HG03469 (cell line): ENCODE measurements around the gene GUCY1B1.
A peak's percentile ranks its signal among the peaks of the same experiment; 100 is the strongest.
"Not testable (repeated sequence)": the region's sequence is repeated elsewhere in the genome, so short reads cannot be mapped to it uniquely, and the experiment has no call there.

Experiments
- ATAC-seq: cut with Tn5 transposase; IDR thresholded peaks from one replicate; pipeline ENCODE4 v1.9.1; 2021; ENCODE audit warnings: mild to moderate bottlenecking, moderate library complexity, moderate number of reproducible peaks; ENCODE audit not compliant: unreplicated experiment

Gene GUCY1B1

DNA sequence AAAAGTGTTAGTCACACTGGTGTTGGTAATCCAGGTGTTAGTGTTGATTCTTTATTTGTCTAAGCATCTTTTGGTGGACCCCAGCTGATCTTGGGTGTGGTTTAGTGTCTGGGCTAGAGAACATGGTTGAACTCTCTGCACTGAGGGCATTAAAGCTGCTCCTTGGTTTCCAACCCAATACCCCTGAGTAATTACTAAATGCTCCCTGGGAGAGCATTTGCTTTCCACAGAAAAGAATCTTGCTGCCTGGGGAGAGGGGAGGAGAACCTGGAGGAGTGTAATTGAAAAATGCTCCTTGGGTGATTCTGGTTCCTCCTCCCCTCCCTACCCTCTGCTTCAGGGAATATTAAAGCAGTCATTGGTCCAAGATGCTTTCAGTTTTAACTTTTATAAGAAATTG is 3.1 kb downstream of the GUCY1B1 start:
- no peak for ATAC-seq

DNA sequence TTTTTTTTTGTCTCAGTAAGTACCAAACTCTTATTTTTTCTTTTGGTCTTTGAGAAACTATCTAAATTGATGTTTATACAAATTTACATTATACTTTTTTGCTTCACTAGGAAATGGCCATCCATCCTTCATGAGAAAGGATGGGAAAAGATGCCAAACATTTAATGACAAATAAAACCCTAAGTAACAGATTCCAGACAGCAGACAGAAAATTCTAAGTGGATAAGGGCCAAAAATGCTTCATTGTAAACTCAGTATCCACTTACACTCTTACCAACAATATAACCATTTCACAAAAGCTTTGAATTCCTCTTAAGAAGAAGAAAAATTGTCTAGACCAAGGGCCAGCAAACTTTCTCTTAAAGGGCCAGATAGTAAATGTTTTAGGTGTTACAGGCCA is 3.5 kb downstream of the GUCY1B1 start:
- no peak for ATAC-seq

DNA sequence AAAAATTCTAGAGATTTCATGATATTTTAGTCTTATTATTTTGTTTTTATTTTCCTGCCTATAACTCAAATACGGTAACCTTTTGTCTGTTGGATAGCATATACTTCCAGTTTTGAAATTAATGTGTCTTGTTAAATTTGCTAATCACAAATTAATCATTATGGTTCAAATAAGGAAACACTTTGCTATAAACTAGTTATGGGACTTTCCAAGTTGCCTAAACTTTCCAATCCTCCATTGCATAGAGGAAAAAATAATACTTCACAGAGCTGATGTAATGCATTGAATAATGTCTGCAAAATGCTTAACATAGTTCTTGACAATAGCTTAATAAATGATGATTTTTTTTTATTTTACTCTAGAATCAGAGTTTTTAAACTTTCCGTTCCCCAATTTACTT is 4.7 kb downstream of the GUCY1B1 start:
- no peak for ATAC-seq

DNA sequence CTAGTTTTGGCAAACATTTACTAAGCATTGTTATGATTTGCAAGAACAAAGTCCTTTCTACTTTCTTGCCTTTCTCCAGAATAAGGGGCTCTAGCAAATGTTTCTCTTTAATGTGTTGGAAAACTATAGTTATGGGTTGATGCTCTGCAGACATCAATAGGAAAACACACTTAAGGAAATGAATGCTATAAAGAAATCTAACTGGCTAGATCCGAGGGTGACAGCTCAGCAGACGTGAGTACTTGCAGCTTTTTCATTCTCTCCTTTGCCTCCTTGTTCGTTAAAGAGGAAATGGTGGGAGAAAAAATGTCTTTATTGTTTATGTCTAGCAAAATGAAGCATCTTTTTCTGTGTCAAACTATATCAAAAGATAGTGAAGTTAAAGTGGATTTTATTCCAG is 6.3 kb downstream of the GUCY1B1 start:
- ATAC-seq = no peak

DNA sequence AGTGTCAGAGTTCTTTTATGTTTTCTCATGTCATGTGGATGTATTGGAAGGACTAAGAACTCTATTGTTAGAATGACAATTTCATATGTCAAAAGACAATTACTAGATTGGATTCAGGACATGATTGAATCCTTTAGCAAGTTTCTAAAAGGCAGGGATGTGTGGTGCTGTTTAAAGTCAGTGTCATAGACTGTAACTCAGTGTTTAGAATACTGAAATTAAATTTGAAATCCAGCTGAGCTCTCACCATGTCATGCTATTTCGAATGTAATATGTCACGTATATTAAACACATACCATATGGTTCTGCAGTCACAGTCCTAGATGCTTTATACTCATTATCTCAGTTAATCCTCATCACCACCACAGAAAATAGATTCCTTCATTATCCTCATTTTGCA is 7.8 kb downstream of the GUCY1B1 start:
- no peak for ATAC-seq

DNA sequence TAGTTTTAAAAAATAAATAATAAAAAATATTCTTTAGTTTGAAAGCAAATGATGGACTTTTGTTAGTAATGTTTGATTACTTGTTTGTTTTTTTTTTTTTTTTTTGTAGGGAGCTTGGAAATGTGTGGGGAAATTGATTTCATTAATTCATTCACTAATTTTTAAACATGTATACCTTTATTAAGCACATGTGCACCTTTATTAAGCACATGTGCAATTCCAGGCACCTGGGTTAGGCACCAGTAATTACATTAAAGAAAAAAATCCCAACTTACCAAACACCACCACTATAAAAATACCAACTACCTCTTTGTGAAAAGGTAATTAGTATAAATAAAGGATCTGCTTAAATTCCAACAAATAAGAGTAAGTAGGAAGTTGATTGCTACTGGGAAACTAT is 9.5 kb downstream of the GUCY1B1 start:
- ATAC-seq = no peak

DNA sequence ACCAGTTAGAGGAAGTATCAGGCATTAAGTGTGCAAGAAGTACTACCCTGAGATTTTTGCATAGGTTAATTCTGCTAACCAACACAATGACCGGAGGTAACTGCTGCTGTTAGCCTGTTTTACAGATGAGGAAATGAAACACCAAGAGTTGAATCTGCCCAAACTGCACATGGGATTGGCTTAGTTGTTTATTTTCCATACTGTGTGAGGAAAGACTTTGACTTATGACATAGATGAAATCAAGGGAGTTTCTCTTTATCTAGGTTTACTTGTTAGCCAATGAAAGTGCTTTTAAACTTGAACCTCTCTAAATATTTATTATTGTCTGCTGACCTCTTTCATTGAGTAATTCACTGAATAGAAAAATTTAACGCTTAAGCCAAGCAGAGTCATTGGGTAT is 10.3 kb downstream of the GUCY1B1 start:
- no peak for ATAC-seq

DNA sequence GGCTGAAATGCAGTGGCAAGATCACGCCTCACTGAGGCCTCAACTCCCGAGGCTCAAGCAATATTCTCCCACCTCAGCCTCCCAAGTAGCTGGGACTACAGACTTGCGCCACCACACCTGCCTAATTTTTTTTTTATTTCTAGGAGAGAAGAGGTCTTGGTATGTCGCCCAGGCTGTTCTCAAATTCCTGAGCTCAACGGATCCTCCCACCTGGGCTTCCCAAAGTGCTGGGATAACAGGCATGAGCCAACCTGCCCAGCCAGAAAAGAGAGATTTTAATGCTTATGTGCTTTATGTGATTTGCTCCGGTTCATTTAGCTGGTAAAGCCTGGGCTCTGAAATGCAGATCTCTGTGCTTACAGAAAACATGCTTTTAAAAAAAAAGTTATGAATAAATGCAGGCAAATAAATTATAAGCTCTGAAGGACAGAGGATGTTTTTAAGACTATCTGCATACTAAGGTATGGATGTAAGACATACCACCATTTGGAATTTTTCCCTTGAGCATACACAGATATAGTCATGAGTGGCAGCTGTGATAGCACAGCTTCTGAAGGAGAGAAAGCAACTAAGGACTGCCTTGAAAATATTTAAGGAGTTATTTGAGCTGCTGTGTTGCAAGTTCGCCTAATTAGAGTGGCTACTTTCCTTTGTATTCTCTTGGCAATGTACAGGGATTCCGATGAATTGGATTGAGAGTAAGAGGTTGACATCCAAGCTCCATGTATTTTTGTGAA is 13.8 kb downstream of the GUCY1B1 start:
- ATAC-seq = no peak

DNA sequence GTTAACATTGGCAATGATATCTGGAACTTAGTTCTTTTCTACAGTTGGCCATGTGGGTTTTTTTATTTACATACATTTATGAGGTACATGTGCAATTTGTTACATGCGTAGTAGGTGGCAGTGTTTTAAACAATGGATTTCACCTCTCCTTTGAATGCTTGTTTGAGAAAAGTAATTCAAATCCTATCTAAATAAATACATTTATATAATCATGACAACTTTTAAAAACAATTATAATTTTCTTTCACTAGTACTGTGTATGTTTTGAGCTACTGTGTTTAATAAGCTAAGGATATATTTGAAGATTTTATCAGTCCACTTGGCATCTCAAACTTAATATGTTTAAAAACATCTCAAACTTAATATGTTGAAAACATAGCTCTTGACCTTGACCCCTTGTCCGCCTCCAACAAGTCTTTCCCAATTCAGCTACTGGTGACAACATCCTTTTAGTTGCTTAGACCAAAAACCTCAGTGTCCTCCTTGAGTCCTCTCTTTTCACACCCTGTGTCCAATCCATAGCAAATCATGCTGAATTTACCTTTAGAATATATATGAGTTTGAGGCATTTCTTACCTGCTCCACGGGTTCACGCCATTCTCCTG is 14.5 kb downstream of the GUCY1B1 start:
- ATAC-seq = no peak

DNA sequence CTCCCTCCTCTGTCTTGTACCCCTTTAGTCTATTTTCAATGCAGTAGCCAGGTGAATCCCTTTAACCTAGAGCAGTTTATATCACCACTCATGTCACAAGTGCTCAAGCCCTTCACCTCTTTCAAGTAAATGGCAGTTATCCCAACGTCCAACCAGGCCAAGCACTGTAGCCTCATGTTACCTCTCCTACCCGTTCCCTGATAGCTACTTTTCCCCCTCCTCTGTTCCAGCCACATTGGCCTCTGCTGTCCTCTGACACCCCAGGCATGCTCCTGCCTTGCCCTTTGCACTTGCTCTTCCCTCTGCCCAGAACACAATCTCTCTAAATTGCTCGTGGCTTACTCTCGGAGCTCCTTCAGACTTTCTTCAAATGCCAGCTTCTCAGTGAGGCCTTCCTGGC is 15.2 kb downstream of the GUCY1B1 start:
- no peak for ATAC-seq

DNA sequence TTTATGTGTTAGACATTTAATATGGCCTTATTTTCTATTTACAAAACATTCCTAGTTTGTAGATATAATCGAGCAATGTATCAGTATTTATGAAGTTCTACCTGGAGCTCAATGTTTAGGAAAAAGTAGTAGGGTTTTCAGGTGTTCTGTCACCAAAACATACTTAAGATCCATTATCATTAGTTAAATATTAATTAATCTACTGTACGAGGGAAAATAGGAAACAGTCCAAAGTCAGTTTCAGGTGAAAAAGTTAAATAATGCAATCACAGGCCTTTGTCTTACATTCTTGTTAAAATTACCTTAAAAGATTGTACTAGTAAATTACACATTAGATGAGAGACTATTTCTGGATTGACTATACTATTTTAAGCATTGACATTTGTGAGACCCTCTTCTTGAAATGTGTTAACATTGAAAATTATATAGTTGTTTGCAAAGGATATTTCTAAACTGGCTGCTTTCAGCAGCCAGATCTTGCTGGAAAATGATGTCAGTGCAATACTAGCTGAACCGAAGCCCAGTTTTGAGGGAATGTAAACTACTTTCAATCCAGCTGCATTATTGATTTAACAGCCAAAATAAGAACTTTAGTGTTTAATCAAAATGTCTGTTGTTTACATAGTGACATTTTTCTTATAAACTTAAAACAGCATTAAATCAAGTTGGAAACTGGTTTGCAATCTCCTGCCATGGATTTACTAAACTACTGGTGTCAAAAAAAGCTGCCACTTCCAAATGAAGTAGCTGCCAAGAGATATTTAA is 19.3 kb downstream of the GUCY1B1 start:
- no peak for ATAC-seq

DNA sequence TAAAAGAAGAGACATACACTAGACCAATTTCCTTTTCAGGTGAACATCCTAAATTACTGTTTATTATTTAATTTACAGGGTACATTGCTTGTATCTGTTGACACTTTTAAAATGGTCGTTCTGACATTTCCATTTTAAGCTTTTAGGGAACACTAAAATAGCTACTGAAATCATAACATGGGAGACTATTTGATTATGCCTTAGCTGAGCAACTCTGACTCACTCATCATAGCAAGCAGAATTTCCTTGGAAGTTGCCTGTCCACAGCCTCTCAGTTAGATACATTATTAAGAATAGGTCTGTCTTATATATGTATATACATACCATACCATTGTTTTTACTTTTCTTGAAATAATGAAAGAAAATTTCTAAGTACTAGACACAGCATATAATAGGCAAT is 22.0 kb downstream of the GUCY1B1 start:
- ATAC-seq = no peak

DNA sequence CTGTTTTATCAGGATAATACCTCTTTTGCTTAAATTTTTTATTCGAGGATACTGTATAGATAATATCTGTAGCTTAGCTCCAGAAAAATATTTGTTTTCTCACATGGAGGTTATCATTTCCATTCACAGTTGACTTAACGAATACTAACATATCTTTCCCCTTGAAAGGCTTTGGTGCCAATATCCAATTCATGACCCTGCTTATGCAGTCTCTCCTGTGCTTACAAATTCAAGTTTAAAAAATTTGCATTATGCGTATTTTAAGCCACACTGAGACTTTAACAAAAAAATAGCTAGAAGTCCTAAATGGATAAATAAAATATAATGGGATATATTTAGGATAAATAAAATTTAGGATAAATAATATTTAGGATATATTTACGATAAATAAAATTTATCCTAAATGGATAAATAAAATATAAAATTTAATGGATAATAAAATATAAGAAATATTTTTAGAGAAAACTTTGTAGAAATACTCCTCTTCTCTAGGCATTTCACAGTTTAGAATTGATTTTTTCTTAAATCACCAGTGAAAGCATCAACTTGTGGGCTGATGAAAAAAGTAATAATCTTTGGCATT is 22.5 kb downstream of the GUCY1B1 start:
- ATAC-seq = no peak

DNA sequence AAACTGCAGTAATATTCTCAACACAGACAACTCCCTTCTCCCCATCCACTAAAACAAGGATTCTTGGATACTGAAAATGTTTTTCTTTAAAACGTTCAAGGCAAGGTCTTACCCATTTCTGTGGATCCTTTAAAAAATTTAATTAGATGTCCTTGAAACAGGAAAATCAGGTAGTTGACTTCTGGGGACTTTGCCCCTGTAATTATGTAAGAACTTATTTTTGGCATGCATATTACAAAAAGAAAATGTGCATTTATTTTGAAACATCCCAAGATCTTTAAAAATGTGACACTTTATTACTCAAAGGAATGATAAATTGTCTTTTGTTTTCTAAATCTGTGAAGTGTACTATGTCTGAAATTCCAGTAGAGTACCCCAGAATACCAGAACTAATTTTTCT is 25.8 kb downstream of the GUCY1B1 start:
- ATAC-seq = no peak

DNA sequence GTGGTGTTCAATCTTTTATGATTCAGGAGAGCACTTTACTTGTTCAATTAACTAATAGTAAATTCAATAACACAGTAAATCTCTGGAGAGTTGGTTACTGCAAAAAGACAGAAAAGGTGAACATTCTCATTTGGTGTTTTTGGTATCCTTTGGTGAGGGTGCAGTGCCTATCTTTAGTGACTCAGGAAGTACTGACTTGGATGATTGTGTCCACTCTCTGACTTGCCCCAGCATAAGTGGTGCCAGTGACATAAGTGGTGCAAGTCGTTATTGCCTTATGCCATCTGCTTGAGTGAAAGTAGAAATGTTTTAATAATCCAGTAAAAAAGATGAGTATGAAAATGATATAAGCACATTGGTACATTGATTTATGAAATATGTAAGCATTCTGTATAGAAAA is 27.0 kb downstream of the GUCY1B1 start:
- no peak for ATAC-seq

DNA sequence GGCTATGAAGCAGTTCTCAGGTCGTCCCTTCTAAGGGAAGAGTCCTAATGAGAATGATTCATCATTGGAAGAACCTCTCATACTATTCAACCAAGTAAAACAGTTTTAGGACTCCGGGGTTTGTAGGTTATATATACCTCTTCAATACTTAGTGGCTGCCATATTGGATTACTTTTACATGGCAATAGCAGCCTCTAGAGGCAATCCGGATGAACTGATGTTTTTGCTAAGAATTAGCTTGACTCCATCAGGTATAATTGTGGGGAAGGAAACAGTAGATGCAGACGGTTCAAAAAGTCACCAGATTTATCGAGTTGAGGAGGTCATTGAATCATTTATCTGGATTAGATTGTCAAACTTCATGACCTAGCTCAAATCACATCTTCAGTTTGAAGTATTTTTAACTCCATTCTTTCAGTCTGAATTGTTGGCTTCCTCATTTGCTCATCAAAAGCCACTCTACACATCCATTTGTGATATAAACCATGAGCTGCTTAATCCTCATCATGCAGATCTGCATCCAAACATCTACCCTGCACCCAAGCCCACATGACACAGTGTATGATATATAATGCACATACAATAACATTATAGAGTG is 28.4 kb downstream of the GUCY1B1 start:
- ATAC-seq = peak; percentile 97

DNA sequence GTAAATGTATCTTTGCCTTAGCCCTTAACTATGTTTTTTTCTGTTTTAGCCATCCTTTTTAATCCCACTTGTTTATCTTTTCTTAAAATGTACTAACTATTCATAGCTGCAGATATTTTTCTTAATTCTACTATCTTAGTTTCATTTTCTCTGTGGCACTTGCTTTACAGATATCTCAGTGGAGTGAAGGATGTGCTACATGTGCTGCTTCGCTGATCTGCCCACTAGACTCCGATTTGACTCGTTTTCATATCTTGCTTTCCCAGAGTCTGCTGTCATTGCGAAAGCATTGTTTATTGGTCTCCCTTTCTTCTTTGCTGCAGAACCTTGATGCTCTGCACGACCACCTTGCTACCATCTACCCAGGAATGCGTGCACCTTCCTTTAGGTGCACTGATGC is 30.6 kb downstream of the GUCY1B1 start:
- ATAC-seq = no peak

DNA sequence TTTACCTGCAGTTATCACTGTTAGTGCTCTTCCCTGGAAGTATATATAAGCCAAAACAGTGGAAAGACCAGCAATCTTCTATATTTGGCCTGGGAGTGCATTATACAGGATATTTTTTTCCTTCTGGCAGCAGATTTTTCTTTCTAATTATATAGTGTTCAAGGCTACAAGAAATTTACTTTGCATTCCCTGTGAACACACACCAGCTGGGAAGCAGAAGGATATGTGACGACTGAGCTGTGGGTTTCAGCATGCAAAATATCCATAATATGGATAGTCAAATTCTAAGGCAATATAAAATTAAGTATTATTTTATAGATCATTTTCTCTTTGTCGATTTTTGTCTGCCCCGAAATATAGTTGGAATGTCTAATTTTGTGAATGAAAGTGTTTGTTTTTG is 31.2 kb downstream of the GUCY1B1 start:
- ATAC-seq = no peak

DNA sequence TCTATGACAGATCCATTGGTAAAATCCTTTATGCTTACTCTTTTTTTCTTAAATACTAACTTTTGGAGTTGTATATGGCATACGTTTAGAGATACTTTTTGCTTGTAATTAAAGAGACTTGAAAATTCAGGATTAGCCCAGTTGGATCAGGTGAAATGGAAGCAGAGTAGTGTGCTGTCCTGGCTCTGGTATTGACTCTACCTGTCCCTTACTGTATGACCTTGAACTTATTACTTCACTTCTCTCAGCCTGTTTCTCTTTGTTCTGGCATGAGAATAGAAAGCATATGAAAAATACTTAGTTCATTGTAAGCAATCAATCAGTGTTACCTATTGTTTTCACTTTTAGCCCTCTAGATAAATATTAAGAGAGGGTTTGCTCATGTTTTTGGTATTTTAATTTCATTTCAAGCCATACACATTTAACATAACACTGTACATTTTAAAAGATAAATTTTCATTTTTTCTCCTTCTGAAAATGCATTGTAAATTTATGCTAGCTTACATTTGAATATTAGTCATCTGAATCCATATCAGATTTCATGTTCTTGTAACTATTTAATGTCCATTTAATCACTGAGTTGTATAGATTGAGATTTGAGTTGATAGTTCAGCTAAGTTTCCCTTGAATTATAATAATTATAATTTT is 35.9 kb downstream of the GUCY1B1 start:
- no peak for ATAC-seq

DNA sequence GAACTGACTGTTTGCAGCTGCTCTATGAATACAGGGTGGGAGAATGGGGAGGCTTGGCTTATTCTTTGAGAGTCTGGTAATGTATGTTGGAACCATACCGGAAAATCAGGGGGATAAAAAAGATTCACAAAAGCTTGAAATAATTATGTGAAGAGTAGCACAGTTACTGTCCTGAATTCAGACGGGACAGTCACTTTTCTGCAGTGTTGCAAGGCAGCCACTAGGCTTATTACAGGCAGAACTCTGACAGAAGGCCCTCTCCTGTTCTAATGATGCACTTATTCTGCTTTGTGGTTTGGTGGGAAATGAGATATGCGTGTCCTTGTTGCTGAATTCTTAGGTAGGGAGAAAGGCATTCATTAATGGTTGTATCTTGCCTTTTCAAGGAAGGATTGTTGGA is 37.2 kb downstream of the GUCY1B1 start:
- peak; percentile 95 for ATAC-seq

DNA sequence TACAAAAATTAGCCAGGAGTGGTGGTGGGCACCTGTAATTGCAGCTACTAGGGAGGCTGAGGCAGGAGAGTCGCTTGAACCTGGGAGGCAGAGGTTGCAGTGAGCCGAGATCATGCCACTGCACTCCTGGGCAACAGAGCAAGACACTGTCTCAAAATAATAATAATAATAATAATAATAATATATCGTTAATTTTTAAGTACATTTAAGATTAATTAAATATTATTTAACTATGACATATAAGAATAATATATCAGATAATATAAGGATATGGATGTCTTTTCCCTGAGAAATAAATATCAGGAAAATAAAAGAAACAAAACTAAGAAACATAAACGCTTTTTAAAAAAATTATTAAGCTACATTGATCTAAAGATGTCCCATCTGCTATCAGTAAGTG is 38.8 kb downstream of the GUCY1B1 start:
- not testable (repeated sequence) for ATAC-seq
